Measurements from ENCODE around the gene XKR3.
"Not testable (repeated sequence)": the region's sequence is repeated elsewhere in the genome, so short reads cannot be mapped to it uniquely, and the experiment has no call there.

The XKR3 gene

GRCh38 chr22:16804882-16805281 lies 20.3 kb downstream of the XKR3 start:
- no peak for DNase-seq (ENCODE audit: low read depth)

GRCh38 chr22:16803255-16803917 lies 21.8 kb downstream of the XKR3 start:
- DNase-seq (ENCODE audit: low read depth) = no peak

- DNase-seq (ENCODE audit: low read depth) = no peak
Observed at GRCh38 chr22:16801571-16801970, 23.6 kb downstream of the XKR3 start.

GRCh38 chr22:16801088-16801487 lies 24.1 kb downstream of the XKR3 start:
- no peak for DNase-seq (ENCODE audit: low read depth)

- no peak for DNase-seq (ENCODE audit: low read depth)
Observed at GRCh38 chr22:16800358-16800757, 24.9 kb downstream of the XKR3 start.

GRCh38 chr22:16795504-16795903 lies 29.7 kb downstream of the XKR3 start:
- not testable (repeated sequence) for DNase-seq (ENCODE audit: low read depth)

- no peak for DNase-seq (ENCODE audit: low read depth)
Observed at GRCh38 chr22:16793831-16794230, 31.4 kb downstream of the XKR3 start.

- no peak for DNase-seq (ENCODE audit: low read depth)
Observed at GRCh38 chr22:16789860-16790493, 35.2 kb downstream of the XKR3 start.

GRCh38 chr22:16783930-16784354 lies 41.3 kb downstream of the XKR3 start:
- no peak for DNase-seq (ENCODE audit: low read depth)

GRCh38 chr22:16783453-16783852 lies 41.8 kb downstream of the XKR3 start:
- DNase-seq (ENCODE audit: low read depth) = no peak

- no peak for DNase-seq (ENCODE audit: low read depth)
Observed at GRCh38 chr22:16781764-16782329, 43.4 kb downstream of the XKR3 start.

GRCh38 chr22:16781074-16781763 lies 44.0 kb downstream of the XKR3 start:
- no peak for DNase-seq (ENCODE audit: low read depth)

GRCh38 chr22:16777284-16777924 lies 47.8 kb downstream of the XKR3 start:
- no peak for DNase-seq (ENCODE audit: low read depth)

- no peak for DNase-seq (ENCODE audit: low read depth)
Observed at GRCh38 chr22:16776080-16776479, 49.1 kb downstream of the XKR3 start.

GRCh38 chr22:16774911-16775500 lies 50.2 kb downstream of the XKR3 start:
- DNase-seq (ENCODE audit: low read depth) = no peak

- DNase-seq (ENCODE audit: low read depth) = not testable (repeated sequence)
Observed at GRCh38 chr22:16771569-16771968, 53.6 kb downstream of the XKR3 start.

- not testable (repeated sequence) for DNase-seq (ENCODE audit: low read depth)
Observed at GRCh38 chr22:16767927-16768326, 57.3 kb downstream of the XKR3 start.

- DNase-seq (ENCODE audit: low read depth) = not testable (repeated sequence)
Observed at GRCh38 chr22:16762224-16762623, 63.0 kb downstream of the XKR3 start.

GRCh38 chr22:16760416-16760815 lies 64.8 kb downstream of the XKR3 start:
- DNase-seq (ENCODE audit: low read depth) = not testable (repeated sequence)

GRCh38 chr22:16749282-16749681 lies 75.9 kb downstream of the XKR3 start:
- DNase-seq (ENCODE audit: low read depth) = not testable (repeated sequence)

GRCh38 chr22:16748160-16748929 lies 76.9 kb downstream of the XKR3 start:
- not testable (repeated sequence) for DNase-seq (ENCODE audit: low read depth)

Measured in amniotic epithelial cell (primary cell).